GM18519 (cell line): ENCODE measurements around the gene ARID3A.

Experiments used
- ATAC-seq: cut with Tn5 transposase; IDR thresholded peaks from one replicate; pipeline ENCODE4 v1.9.1; 2021; ENCODE audit warnings: mild to moderate bottlenecking, moderate library complexity; ENCODE audit not compliant: unreplicated experiment, low FRiP score

ARID3A gene

GRCh38 chr19:980133-980998, 54.5 kb downstream of the ARID3A start:
- no peak for ATAC-seq

DNA sequence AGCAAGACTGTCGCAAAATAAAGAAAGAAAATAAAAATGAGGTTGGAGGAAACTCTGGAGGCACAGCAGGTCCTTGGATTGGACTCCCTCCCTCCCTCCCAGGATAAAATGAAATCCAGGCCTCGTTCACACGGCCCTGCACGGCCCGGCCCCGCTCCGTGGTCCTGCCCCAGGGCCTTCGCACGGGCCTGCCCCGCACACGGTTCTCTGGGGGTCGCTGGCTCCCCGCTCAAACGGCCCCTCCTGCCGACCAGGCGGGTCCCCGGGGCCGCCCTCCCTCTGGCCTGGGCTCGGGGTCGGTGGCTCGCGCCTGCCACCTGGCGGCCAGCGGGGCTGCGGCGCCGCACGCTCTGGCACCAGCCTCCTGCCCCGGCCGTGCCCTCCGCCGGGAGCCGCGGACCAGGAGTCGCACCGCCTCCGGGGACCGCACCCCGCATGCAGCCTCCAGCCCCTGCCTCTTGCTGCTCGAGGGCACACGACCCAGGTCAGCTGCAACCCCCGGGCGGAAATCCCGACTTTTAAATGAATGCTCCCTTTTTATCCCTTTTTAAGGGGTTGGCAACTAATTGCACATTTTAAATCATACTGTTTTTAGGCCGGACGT, 56.8 kb downstream of the ARID3A start:
- no peak for ATAC-seq

DNA sequence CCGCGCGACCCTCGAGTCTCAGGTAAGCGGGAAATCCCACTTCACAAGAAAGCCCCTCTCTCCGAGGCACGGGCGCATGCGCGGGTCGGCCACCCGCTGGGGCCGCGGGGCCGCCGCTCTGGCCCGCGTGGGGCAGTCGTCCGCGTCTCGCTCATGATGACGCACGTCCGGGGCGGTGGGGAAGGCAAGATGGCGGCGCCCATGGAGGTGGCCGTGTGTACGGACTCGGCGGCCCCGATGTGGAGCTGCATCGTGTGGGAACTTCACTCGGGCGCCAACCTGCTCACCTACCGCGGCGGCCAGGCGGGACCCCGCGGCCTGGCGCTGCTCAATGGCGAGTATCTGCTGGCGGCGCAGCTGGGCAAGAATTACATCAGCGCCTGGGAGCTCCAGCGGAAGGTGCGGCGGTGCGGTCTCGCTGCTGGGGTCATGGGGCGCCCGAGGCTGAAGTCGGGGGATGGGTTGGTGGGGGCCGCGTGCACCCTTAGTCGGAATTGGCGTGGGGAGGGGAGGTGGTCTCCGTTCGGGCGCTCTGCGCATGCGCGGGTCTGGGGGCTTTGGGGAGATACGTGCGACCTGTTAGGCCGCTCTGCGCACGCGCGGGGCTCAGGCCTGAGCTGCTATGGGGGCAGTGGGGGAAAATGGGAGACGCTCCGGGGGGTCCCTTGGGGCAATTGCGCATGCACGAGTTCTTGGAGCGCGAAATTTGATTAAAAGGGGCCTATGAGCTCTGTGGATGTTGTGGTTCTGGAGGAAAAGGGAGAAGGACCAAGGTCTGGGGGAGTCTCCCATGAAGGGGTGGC, 58.5 kb downstream of the ARID3A start, which contains the start of gene WDR18:
Gene WDR18, plus strand, starts transcription at position 181 of the 803 bp plus-strand sequence. Its CDS starts 9 bp downstream, at position 190.
- no peak for ATAC-seq

GRCh38 chr19:986083-986482, 60.2 kb downstream of the ARID3A start:
- no peak for ATAC-seq

- ATAC-seq: no peak
Observed at GRCh38 chr19:988081-988480, 62.2 kb downstream of the ARID3A start.

DNA sequence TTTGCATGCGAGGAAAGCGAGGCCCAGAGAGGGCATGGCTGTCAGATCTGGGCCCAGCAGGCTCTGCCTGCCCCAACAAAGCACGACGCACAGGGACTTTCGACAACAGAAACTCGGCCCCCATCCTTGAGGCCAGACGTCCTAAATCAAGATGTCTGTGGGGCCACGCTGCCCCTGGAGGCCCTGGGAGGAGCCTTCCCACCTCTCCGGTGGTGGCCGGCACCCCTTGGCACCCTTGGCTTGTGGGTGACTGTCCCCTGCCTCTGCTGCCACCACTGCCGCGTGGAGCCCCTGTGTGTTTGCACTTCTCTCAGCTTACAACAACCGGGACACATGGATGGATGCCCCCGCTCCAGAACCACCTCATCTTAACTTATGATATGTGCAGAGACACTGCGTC, 62.7 kb downstream of the ARID3A start:
- no peak for ATAC-seq

DNA sequence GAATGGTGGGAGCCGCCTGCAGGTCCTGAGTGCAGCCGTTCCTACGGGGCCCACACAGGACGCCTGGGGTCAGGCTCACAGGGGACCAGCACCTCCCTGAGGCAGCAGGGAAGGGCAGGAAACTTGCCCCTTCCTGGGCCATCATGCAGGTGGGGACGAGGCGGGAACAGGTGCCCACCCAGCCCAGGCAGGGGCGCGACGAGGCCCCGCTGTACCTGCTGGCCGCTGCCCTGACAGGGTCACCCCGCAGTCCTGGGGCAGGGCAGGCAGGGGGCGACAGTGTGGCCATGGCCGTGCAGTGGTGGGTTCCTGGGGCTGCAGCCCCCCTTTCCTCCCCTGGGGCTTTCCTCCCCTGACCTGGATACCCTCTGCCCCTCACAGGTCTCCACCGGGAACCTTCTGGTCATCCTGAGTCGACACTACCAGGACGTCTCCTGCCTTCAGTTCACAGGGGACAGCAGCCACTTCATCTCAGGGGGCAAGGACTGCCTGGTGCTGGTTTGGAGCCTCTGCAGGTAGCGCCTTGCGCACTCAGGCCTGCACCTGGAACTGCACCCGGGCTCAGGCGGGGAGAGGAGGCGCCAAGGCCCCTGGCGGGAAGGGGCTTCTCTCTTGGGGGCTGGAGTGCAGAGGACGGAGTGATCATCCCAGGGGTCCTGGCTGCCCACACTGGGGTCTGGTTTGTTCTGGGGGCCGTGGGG, 63.7 kb downstream of the ARID3A start:
- no peak for ATAC-seq

DNA sequence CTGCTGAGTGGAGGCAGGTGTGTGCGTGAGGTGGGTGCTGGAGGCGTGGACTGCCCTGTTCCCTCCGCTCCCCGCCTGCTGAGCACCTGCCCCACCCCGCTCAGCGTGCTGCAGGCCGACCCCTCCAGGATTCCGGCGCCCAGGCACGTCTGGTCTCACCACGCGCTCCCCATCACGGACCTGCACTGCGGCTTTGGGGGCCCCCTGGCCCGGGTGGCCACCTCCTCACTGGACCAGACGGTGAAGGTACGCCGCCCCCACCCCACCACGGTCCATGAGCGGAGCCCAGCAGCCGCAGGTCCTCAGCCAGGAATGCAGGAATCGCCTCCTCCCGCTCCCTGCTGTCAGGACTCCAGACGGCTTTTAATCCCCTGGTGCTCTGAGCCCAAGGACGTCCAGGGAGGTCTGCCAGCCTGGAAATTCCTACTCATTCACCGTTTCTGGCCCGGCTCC, 64.3 kb downstream of the ARID3A start:
- ATAC-seq: no peak

GRCh38 chr19:990746-991145, 64.9 kb downstream of the ARID3A start:
- no peak for ATAC-seq

GRCh38 chr19:991174-991931, 65.5 kb downstream of the ARID3A start:
- no peak for ATAC-seq

DNA sequence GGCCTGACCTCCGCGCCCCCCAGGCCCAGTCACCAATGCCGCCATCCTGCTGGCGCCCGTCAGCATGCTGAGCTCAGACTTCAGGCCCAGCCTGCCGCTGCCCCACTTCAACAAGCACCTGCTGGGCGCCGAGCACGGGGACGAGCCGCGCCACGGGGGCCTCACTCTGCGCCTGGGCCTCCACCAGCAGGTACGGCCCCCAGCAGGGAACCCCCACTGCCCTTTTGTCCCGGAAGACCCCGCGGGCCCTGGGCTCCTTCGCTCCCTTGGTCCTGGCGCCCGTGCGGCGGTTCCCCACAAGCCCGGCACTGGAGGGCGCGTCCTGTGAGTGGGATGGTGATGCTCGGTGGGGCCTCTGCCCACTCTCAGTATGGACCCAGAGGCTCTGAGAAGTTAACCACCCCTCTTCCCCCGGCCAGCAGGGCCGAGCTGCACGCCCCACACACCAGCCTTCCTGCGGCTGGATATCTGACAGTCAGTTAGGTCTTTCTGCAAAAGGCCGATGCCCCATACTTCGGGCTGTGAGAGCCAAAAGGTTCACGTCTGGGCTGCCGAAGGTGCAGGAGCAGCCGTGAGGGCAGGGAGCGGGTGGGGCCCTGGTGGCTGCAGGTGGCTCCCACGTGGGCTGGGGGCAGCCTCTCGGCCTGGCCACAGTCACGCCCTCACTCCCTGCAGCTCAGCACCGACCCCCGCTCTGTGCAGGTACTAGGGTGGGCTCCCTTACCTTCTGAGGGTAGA, 66.3 kb downstream of the ARID3A start:
- ATAC-seq: no peak

DNA sequence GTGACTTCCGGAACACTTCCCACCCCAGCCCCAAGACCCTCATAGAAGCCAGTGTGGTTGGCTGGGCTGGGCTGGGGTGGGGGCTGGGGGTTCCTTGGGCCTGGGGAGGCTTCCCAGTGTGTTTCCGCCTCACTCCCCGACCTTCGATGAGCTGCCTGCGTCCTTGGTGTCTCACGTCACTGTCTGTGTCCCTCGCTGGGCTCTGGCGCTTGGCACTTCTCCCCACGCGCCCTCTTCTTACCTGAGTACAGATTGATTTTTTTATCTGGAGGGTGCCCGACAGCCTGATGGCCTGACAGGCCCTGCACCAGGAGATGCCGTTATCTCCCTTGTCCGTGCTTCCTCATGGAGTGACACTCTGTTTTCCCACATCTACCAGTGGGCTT, 66.8 kb downstream of the ARID3A start:
- ATAC-seq: no peak

DNA sequence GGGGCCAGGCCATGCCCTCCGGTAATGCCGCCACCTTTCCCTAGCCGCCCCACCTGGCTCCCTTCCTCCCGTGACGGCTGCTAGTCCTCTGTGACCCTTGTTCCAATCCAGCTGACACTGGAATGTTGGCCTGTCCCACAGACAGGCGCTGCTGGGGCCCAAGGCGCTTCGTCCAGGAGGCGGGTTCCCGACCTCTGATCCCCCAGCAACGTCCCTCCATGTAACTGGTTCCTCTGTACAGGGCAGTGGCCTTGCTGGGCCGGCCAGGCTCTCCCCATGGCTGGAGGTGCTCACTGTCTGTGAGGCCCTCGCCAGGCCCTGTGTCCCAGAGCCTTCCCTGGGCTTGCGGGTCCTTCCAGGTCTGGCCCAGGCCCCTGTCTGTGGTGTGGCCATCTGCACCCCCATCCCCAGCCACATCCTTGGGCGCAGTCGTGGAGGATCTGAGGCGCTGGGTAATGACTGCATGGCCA, 67.6 kb downstream of the ARID3A start:
- no peak for ATAC-seq

GRCh38 chr19:993831-994393, 68.1 kb downstream of the ARID3A start:
- ATAC-seq: no peak

GRCh38 chr19:994516-994915, 68.7 kb downstream of the ARID3A start:
- no peak for ATAC-seq

- no peak for ATAC-seq
Observed at GRCh38 chr19:995051-995827, 69.4 kb downstream of the ARID3A start.

GRCh38 chr19:996051-996838, 70.4 kb downstream of the ARID3A start:
- no peak for ATAC-seq
